GM12892 (cell line): Measurements from ENCODE around the gene PHLPP1.
A peak's percentile ranks its signal among the peaks of the same experiment; 100 is the strongest.
"Not testable (repeated sequence)": the region's sequence is repeated elsewhere in the genome, so short reads cannot be mapped to it uniquely, and the experiment has no call there.

Source experiments
- DNase-seq: peaks from one replicate; pipeline ENCODE4 v3.0.0; 2011; ENCODE audit not compliant: insufficient read length
- FAIRE-seq: peaks from 2 replicates; lab custom pipeline; 2011; peaks lifted over from hg19 to GRCh38; lab: Jason Lieb, UNC
- POLR2A ChIP-seq: IDR thresholded peaks from 2 replicates; pipeline ENCODE4 v1.6.1; 2011; ENCODE audit warnings: low read depth, low read length, control low read depth
- POLR2AphosphoS5 ChIP-seq: IDR thresholded peaks from 2 replicates; pipeline ENCODE4 v1.6.1; 2011; ENCODE audit warnings: low read depth, low read length, control low read depth
- TAF1 ChIP-seq: IDR thresholded peaks from 2 replicates; pipeline ENCODE4 v1.6.1; 2011; ENCODE audit warnings: low read depth, mild to moderate bottlenecking, control low read depth, low read length, borderline replicate concordance

The PHLPP1 gene

GRCh38 chr18:62702259-62702658, 13.1 kb upstream of the PHLPP1 start:
- TF ChIP-seq POLR2AphosphoS5 (no peak), POLR2A (no peak), TAF1 (no peak)
- no peak for FAIRE-seq
- DNase-seq, result no peak

GRCh38 chr18:62706879-62707278, 8.5 kb upstream of the PHLPP1 start:
- not testable (repeated sequence) for DNase-seq, FAIRE-seq

- not testable (repeated sequence) for FAIRE-seq
These were observed 5.4 kb upstream of the PHLPP1 start for GRCh38 chr18:62709908-62710307.

DNA sequence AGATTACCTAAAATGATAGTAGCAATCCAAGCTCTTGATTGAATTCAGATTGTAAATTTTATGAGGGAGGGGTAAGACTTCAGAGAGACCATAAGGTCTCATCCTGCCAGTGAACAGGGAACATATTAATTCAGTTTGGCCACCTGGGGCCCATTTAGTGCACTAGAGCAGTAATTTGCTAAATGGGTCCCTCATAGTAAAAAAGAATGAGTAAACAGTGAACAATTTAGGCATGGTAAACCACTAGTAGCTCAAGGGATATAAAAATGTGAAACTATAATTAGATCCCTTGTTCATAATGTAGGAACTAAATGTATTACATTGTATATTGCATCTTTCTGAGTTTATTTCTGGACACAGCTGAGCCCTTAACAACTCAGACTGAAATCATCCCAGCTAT, 4.9 kb upstream of the PHLPP1 start:
- FAIRE-seq (no peak), DNase-seq (no peak)
- TF ChIP-seq TAF1, result no peak

More at GRCh38 chr18:62709908-62710307, 5.4 kb upstream of the PHLPP1 start:
- DNase-seq, result not testable (repeated sequence)

DNA sequence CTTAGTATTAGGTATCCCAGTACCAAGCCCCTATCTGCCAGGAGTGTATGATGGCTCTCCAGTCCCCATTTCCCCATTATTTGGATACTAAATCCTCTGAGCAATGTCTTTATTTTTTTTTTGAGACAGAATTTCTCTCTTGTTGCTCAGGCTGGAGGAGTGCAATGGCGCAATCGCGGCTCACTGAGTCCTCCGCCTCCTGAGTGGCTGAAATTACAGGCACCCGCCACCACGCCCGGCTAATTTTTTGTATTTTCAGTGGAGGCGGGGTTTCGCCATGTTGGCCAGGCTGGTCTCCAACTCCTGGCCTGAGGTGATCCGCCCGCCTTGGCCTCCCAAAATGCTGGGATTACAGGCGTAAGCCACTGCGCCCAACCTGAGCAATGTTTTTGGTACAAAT, 3.6 kb upstream of the PHLPP1 start:
- TF ChIP-seq POLR2A (no peak), POLR2AphosphoS5 (no peak), TAF1 (no peak)
- DNase-seq, result no peak
- FAIRE-seq, result no peak

GRCh38 chr18:62713651-62714247, 1.6 kb upstream of the PHLPP1 start:
- no peak for DNase-seq

DNA sequence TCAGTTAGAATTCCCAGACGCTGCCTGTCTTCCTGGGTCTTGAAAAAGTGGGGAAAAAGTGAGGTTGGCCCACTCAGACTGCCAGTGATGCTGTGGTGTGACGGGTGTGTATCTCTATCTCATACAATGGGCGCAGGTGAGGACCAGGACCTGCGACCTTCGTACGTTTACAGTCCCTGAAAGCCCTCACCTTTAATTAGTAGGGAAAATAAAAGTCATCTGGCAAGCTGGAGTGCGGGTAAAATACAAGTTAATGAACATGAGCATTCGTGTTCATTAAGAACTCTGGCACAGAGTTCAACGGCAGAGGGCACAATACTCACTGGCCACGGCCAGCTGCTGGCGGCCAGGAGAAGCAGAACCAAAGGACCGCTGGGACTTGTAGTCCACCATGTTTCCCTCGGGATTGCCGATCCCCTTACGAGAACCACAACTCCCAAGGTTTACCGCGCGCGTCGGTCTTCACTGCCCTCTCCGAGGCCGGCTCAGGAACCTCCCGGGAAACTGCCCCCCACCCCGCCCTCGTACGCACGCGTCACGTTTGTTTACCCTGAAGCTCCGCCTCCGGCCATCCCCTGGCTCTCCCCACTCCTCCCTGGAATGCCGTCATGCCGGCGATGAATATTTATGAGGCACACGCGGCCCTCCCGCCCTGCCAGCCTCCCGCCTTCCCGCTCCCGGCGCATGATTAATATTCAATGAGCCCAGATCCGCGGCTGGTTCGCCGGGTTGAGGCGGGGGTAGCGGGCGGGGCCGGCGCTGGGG, 488 bp upstream of the PHLPP1 start:
- DNase-seq (peak; percentile 78), FAIRE-seq (peak; percentile 97)
- TF ChIP-seq POLR2AphosphoS5 (no peak), TAF1 (no peak), POLR2A (no peak)

More at GRCh38 chr18:62713651-62714247, 1.6 kb upstream of the PHLPP1 start:
- FAIRE-seq, result no peak
- no peak for TF ChIP-seq POLR2AphosphoS5
- TF ChIP-seq TAF1, result no peak
- no peak for TF ChIP-seq POLR2A

GRCh38 chr18:62715759-62716615, 646 bp downstream of the PHLPP1 start:
- TF ChIP-seq POLR2AphosphoS5 (no peak), TAF1 (no peak), POLR2A (peak; percentile 22; the same call in 1 of the 2 replicates)
- peak; percentile 53 for DNase-seq
- peak; percentile 76 for FAIRE-seq

GRCh38 chr18:62716619-62717168, 1.4 kb downstream of the PHLPP1 start:
- no peak for FAIRE-seq
- DNase-seq, result peak; percentile 54

DNA sequence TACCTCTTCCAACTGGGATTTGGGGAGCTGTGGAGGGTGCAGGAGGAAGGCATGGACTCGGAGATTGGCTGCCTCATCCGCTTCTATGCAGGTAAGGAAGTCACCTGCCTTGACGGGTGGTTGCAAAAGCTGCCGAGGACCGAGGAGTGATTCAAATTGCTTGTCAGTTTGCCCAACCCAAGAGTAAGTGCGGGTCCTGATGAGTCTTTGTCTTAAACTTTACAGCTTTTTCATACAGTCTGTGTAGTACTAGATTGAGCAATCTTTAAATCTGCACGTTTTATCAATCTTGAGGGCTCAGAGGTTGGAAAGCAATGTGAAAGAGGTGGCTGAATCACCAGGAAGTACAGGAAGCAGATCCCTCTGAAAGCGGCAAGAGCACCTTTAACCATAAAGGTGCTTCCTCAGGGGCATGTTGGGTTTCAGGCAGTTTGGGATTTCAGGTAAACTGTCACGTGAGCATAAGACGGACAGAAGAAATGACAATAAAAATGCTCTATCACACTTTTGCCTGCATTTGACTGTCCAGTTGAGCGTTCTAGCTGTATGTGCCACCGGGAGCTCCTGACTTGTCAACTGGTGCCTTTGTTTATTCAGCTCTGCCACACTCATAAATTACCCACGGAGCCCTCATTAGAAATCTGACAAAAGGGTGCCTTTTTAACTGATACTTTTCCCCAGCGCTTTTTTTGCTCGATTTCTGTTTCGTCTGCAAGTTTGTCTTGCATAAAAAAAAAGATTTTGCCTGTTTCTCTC, 2.0 kb downstream of the PHLPP1 start:
- DNase-seq, result no peak

More at GRCh38 chr18:62716619-62717168, 1.4 kb downstream of the PHLPP1 start:
- TF ChIP-seq POLR2A (no peak), POLR2AphosphoS5 (no peak), TAF1 (no peak)

More for the DNA sequence above, 2.0 kb downstream of the PHLPP1 start:
- peak; percentile 84 for FAIRE-seq
- TF ChIP-seq POLR2A, result no peak
- no peak for TF ChIP-seq TAF1
- TF ChIP-seq POLR2AphosphoS5, result no peak
